Measurements from ENCODE around the gene FAM131C. TPM values are rescaled to one million over a fixed set of nuclear protein-coding genes. Genes with fewer than 3 reads are reported as not detected.

Gene FAM131C
- total RNA-seq, 5 donors from 2014 or later (not counting 1 experiment from before 2014, with no cell fraction given): 0.30 TPM; not detected in 4

- H3K27ac Mint-ChIP-seq: no peak overlapping the region
- H3K4me3 ChIP-seq (ENCODE audit: control insufficient read depth in 1 of 2, extremely low read depth in 1 of 2, low read length in 1 of 2): no peak overlapping the region
- H3K36me3 Mint-ChIP-seq: no peaks in the 10 kb centered on the region
- DNase-seq: no peak
- ATAC-seq (replicated peaks in 1 of 4): no peak
- H3K4me3 Mint-ChIP-seq: no peak overlapping the region
- H3K4me1 Mint-ChIP-seq: no peaks in the 10 kb centered on the region
- ChIA-PET CTCF (no interaction called here), POLR2A (no interaction called here)
- H3K9me3 ChIP-seq: no peaks in the 10 kb centered on the region
- H3K27ac ChIP-seq (ENCODE audit: low read length): no peak overlapping the region
- H3K4me1 ChIP-seq (ENCODE audit: control insufficient read depth in 1 of 2, extremely low read depth in 1 of 2, insufficient read depth in 2 of 2, low read length in 2 of 2): no peaks in the 10 kb centered on the region
- H3K36me3 ChIP-seq (ENCODE audit: control insufficient read depth in 2 of 2, extremely low read depth in 1 of 2, insufficient read depth in 1 of 2, low read length in 1 of 2): no peaks in the 10 kb centered on the region
- no peaks in the 10 kb centered on the region for H3K27me3 Mint-ChIP-seq
- peaks cover 0 to 20% of the 10 kb centered on the region in 2 experiments for H3K27me3 ChIP-seq (replicated peaks in 1 of 2; ENCODE audit: control insufficient read depth in 2 of 2, extremely low read depth in 1 of 2, insufficient read depth in 2 of 2, low read length in 1 of 2)
- H3K9me3 Mint-ChIP-seq: no peaks in the 10 kb centered on the region
- WGBS (ENCODE audit: insufficient coverage): 80% methylated on average over 10 of the region's 17 CpGs
Measured at GRCh38 chr1:16088351-16088911, 15.0 kb upstream of the FAM131C start.

GRCh38 chr1:16087733-16088132 lies 14.3 kb upstream of the FAM131C start:
- H3K4me3 Mint-ChIP-seq: no peak overlapping the region
- 88% methylated on average over 3 of the region's 7 CpGs for WGBS (ENCODE audit: insufficient coverage)
- no peaks in the 10 kb centered on the region for H3K4me1 Mint-ChIP-seq
- H3K27me3 Mint-ChIP-seq: peaks cover 0 to 1% of the 10 kb centered on the region in 2 donors
- Histone ChIP-seq H3K4me3 (ENCODE audit: control insufficient read depth in 1 of 2, extremely low read depth in 1 of 2, low read length in 1 of 2) (no peak overlapping the region), H3K27ac (ENCODE audit: low read length) (no peak overlapping the region), H3K36me3 (ENCODE audit: control insufficient read depth in 2 of 2, extremely low read depth in 1 of 2, insufficient read depth in 1 of 2, low read length in 1 of 2) (no peaks in the 10 kb centered on the region), H3K4me1 (ENCODE audit: control insufficient read depth in 1 of 2, extremely low read depth in 1 of 2, insufficient read depth in 2 of 2, low read length in 2 of 2) (no peaks in the 10 kb centered on the region), H3K9me3 (no peaks in the 10 kb centered on the region), H3K27me3 (replicated peaks in 1 of 2; ENCODE audit: control insufficient read depth in 2 of 2, extremely low read depth in 1 of 2, insufficient read depth in 2 of 2, low read length in 1 of 2) (peaks cover 0 to 25% of the 10 kb centered on the region in 2 experiments)
- H3K36me3 Mint-ChIP-seq: no peaks in the 10 kb centered on the region
- H3K9me3 Mint-ChIP-seq: no peaks in the 10 kb centered on the region
- ChIA-PET POLR2A (no interaction called here), CTCF (no interaction called here)
- H3K27ac Mint-ChIP-seq: no peak overlapping the region
- DNase-seq (no peak), ATAC-seq (replicated peaks in 1 of 4) (no peak)

GRCh38 chr1:16085522-16085921 lies 12.1 kb upstream of the FAM131C start:
- WGBS (ENCODE audit: insufficient coverage): 83% methylated on average over 2 of the region's 6 CpGs
- Mint-ChIP-seq H3K27ac (no peak overlapping the region), H3K4me1 (no peaks in the 10 kb centered on the region), H3K4me3 (no peak overlapping the region), H3K36me3 (no peaks in the 10 kb centered on the region), H3K27me3 (peaks cover 0 to 1% of the 10 kb centered on the region in 2 donors), H3K9me3 (no peaks in the 10 kb centered on the region)
- peaks cover 0 to 3% of the 10 kb centered on the region in 2 experiments for H3K4me1 ChIP-seq (ENCODE audit: control insufficient read depth in 1 of 2, extremely low read depth in 1 of 2, insufficient read depth in 2 of 2, low read length in 2 of 2)
- ChIA-PET CTCF (no interaction called here), POLR2A (no interaction called here)
- no peaks in the 10 kb centered on the region for H3K36me3 ChIP-seq (ENCODE audit: control insufficient read depth in 2 of 2, extremely low read depth in 1 of 2, insufficient read depth in 1 of 2, low read length in 1 of 2)
- no peaks in the 10 kb centered on the region for H3K9me3 ChIP-seq
- no peak overlapping the region for H3K4me3 ChIP-seq (ENCODE audit: control insufficient read depth in 1 of 2, extremely low read depth in 1 of 2, low read length in 1 of 2)
- H3K27me3 ChIP-seq (replicated peaks in 1 of 2; ENCODE audit: control insufficient read depth in 2 of 2, extremely low read depth in 1 of 2, insufficient read depth in 2 of 2, low read length in 1 of 2): peaks cover 0 to 24% of the 10 kb centered on the region in 2 experiments
- DNase-seq (no peak), ATAC-seq (replicated peaks in 1 of 4) (no peak)
- H3K27ac ChIP-seq (ENCODE audit: low read length): no peak overlapping the region

GRCh38 chr1:16083486-16083885 lies 10.0 kb upstream of the FAM131C start:
- no peak for DNase-seq
- peaks cover 2 to 16% of the 10 kb centered on the region in 2 experiments for H3K4me1 ChIP-seq (ENCODE audit: control insufficient read depth in 1 of 2, extremely low read depth in 1 of 2, insufficient read depth in 2 of 2, low read length in 2 of 2)
- H3K27ac Mint-ChIP-seq: no peak overlapping the region

GRCh38 chr1:16082283-16083038 lies 9.0 kb upstream of the FAM131C start:
- H3K36me3 Mint-ChIP-seq: no peaks in the 10 kb centered on the region
- WGBS (ENCODE audit: insufficient coverage): 60% methylated on average over 4 of the region's 9 CpGs
- no peak overlapping the region for H3K4me3 Mint-ChIP-seq
- DNase-seq (peak in 30 of 35 experiments; percentile 15 to 72 (median 47)), ATAC-seq (replicated peaks in 1 of 4) (peak in 3 of 4 experiments; percentile 21 to 39 (median 24))
- POLR2A ChIA-PET: no interaction called here
- Histone ChIP-seq H3K36me3 (ENCODE audit: control insufficient read depth in 2 of 2, extremely low read depth in 1 of 2, insufficient read depth in 1 of 2, low read length in 1 of 2) (no peaks in the 10 kb centered on the region), H3K4me1 (ENCODE audit: control insufficient read depth in 1 of 2, extremely low read depth in 1 of 2, insufficient read depth in 2 of 2, low read length in 2 of 2) (peaks cover 2 to 24% of the 10 kb centered on the region in 2 experiments), H3K9me3 (no peaks in the 10 kb centered on the region), H3K27ac (ENCODE audit: low read length) (no peak overlapping the region), H3K4me3 (ENCODE audit: control insufficient read depth in 1 of 2, extremely low read depth in 1 of 2, low read length in 1 of 2) (no peak overlapping the region), H3K27me3 (replicated peaks in 1 of 2; ENCODE audit: control insufficient read depth in 2 of 2, extremely low read depth in 1 of 2, insufficient read depth in 2 of 2, low read length in 1 of 2) (peaks cover 0 to 22% of the 10 kb centered on the region in 2 experiments)
- H3K9me3 Mint-ChIP-seq: no peaks in the 10 kb centered on the region
- CTCF ChIA-PET: interaction anchor here (0.6 to 2.0 kb wide), 5 partner anchors 54 to 165 kb away, joined by 3 to 14 read pairs (median 4); no protein-coding TSS in a partner anchor
- H3K27ac Mint-ChIP-seq: no peak overlapping the region
- peaks cover 6 to 9% (median 6%) of the 10 kb centered on the region in 3 donors for H3K4me1 Mint-ChIP-seq
- peaks cover 0 to 1% of the 10 kb centered on the region in 2 donors for H3K27me3 Mint-ChIP-seq

More at GRCh38 chr1:16083486-16083885, 10.0 kb upstream of the FAM131C start:
- no peak for ATAC-seq (replicated peaks in 1 of 4)
- no peaks in the 10 kb centered on the region for H3K36me3 ChIP-seq (ENCODE audit: control insufficient read depth in 2 of 2, extremely low read depth in 1 of 2, insufficient read depth in 1 of 2, low read length in 1 of 2)
- H3K27ac ChIP-seq (ENCODE audit: low read length): no peak overlapping the region
- 100% methylated on average over 2 of the region's 5 CpGs for WGBS (ENCODE audit: insufficient coverage)
- H3K4me3 ChIP-seq (ENCODE audit: control insufficient read depth in 1 of 2, extremely low read depth in 1 of 2, low read length in 1 of 2): no peak overlapping the region
- no peaks in the 10 kb centered on the region for H3K9me3 Mint-ChIP-seq
- peaks cover 0 to 1% of the 10 kb centered on the region in 2 donors for H3K27me3 Mint-ChIP-seq
- no peak overlapping the region for H3K4me3 Mint-ChIP-seq
- peaks cover 0 to 22% of the 10 kb centered on the region in 2 experiments for H3K27me3 ChIP-seq (replicated peaks in 1 of 2; ENCODE audit: control insufficient read depth in 2 of 2, extremely low read depth in 1 of 2, insufficient read depth in 2 of 2, low read length in 1 of 2)
- no peaks in the 10 kb centered on the region for H3K36me3 Mint-ChIP-seq
- ChIA-PET CTCF (interaction anchor here (0.8 to 2.0 kb wide), 3 partner anchors 103 to 289 kb away, joined by 3 to 14 read pairs (median 4); no protein-coding TSS in a partner anchor), POLR2A (no interaction called here)
- no peaks in the 10 kb centered on the region for H3K9me3 ChIP-seq
- peaks cover 6% of the 10 kb centered on the region in 3 donors for H3K4me1 Mint-ChIP-seq

- H3K27me3 ChIP-seq (replicated peaks in 1 of 2; ENCODE audit: control insufficient read depth in 2 of 2, extremely low read depth in 1 of 2, insufficient read depth in 2 of 2, low read length in 1 of 2): peaks cover 0 to 25% of the 10 kb centered on the region in 2 experiments
- DNase-seq: no peak
- CTCF ChIA-PET: interaction anchor here (1.0 to 2.0 kb wide), 3 partner anchors 105 to 166 kb away, joined by 3 to 14 read pairs (median 3); no protein-coding TSS in a partner anchor
- no peak overlapping the region for H3K27ac Mint-ChIP-seq
- H3K36me3 Mint-ChIP-seq: no peaks in the 10 kb centered on the region
- H3K27ac ChIP-seq (ENCODE audit: low read length): no peak overlapping the region
- no peaks in the 10 kb centered on the region for H3K9me3 Mint-ChIP-seq
- no peaks in the 10 kb centered on the region for H3K9me3 ChIP-seq
- H3K4me1 ChIP-seq (ENCODE audit: control insufficient read depth in 1 of 2, extremely low read depth in 1 of 2, insufficient read depth in 2 of 2, low read length in 2 of 2): peaks cover 2 to 24% of the 10 kb centered on the region in 2 experiments
- H3K4me1 Mint-ChIP-seq: peaks cover 6 to 10% (median 6%) of the 10 kb centered on the region in 3 donors
- WGBS (ENCODE audit: insufficient coverage): 86% methylated on average over 9 of the region's 9 CpGs
- H3K27me3 Mint-ChIP-seq: peaks cover 0 to 1% of the 10 kb centered on the region in 2 donors
- no peak overlapping the region for H3K4me3 ChIP-seq (ENCODE audit: control insufficient read depth in 1 of 2, extremely low read depth in 1 of 2, low read length in 1 of 2)
- H3K4me3 Mint-ChIP-seq: no peak overlapping the region
- no peaks in the 10 kb centered on the region for H3K36me3 ChIP-seq (ENCODE audit: control insufficient read depth in 2 of 2, extremely low read depth in 1 of 2, insufficient read depth in 1 of 2, low read length in 1 of 2)
- POLR2A ChIA-PET: no interaction called here
- ATAC-seq (replicated peaks in 1 of 4): no peak
Measured at GRCh38 chr1:16081636-16082035, 8.2 kb upstream of the FAM131C start.

All from T-cell (primary cell).